ENCODE measurements around the gene BNIP1.

The BNIP1 gene, protein sequence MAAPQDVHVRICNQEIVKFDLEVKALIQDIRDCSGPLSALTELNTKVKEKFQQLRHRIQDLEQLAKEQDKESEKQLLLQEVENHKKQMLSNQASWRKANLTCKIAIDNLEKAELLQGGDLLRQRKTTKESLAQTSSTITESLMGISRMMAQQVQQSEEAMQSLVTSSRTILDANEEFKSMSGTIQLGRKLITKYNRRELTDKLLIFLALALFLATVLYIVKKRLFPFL

GRCh38 chr5:173144200-173145176 is at the start of gene BNIP1:
TSS of gene BNIP1 (plus strand) at chr5:173144531. CDS start at chr5:173144546, 15 bp downstream.
- TF ChIP-seq GATA2 (IDR thresholded peaks at IDR 0.05; ENCODE audit: low read depth, low read length) (no peak), GATA3 (IDR thresholded peaks at IDR 0.05; ENCODE audit: low read depth, low read length) (no peak)

GRCh38 chr5:173098787-173099186 is 45.5 kb upstream of the BNIP1 start:
- TF ChIP-seq GATA3 (IDR thresholded peaks at IDR 0.05; ENCODE audit: low read depth, low read length) (no peak), GATA2 (IDR thresholded peaks at IDR 0.05; ENCODE audit: low read depth, low read length) (no peak)

DNA sequence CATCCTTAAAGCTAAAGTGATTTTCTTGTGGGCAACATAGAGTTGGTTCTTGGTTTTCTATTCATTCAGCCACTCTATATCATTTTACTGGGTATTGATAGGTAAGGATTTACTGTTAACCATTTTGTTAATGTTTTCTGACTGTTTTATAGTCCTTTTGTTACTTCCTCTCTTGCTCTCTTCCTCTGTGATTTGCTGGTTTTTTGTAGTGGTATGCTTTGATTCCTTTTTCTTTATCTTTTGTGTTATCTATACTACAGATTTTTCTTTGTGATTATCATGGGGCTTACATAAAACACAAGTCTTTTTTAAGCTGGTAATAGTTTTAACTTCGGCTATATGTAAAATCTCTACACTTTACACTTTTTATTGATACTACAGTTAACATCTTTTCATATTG is 44.9 kb upstream of the BNIP1 start:
- TF ChIP-seq GATA2 (IDR thresholded peaks at IDR 0.05; ENCODE audit: low read depth, low read length) = no peak
- no peak for TF ChIP-seq GATA3 (IDR thresholded peaks at IDR 0.05; ENCODE audit: low read depth, low read length)

DNA sequence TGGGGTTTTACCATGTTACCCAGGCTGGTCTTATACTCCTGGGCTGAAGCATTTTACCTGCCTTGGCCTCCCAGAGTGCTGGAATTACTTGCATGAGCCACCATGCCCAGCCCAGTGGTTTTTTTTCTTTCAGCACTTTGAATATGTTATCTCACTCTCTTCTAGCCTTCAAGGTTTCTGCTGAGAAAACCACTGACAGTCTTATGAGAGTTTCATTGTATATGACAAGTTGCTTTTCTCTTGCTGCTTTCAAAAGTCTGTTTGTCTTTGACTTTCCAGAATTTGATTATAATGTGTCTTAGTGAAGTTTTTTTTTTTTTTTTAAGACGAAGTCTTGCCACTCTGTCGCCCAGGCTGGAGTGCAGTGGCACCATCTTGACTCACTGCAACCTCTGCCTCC is 43.1 kb upstream of the BNIP1 start:
- TF ChIP-seq GATA3 (IDR thresholded peaks at IDR 0.05; ENCODE audit: low read depth, low read length) (no peak), GATA2 (IDR thresholded peaks at IDR 0.05; ENCODE audit: low read depth, low read length) (no peak)

DNA sequence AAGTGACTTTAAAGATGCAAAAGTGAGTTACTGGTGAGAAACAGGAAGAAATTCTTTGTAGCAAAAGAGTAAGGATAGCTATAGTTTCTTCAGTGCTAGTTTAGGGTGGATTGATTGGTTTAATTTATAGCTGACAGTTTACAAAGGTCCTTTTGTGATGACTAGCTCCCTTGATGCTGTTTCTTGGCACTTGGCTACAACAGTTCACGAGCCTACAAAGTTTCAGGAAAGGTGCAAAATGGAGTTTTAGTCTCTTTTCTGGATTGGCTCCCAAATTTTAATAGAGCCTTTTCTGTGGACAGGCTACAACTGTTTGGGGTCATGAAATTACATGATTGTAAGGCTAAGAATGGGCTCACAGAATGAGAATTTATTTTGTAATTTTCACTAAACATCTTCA is 40.9 kb upstream of the BNIP1 start:
- TF ChIP-seq GATA3 (IDR thresholded peaks at IDR 0.05; ENCODE audit: low read depth, low read length) = no peak
- no peak for TF ChIP-seq GATA2 (IDR thresholded peaks at IDR 0.05; ENCODE audit: low read depth, low read length)

DNA sequence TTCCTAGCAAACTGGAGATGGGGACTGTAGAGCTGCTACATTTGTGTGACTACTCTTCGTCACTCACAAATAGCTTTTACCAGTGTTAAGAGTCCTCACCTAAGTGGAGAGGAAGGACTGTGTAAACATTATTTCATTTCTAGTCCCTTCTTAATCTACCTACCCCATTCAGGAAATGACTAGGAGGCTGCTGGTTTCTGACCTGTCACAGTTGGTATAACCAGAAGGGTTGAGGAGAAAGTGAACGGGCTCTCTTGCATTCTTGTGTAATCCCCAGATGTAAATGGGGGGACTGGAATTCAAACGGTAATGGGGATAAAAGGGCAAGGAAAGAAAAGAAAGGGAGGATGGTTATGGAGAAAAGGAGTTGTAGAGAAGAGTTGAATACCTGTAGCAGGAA is 35.4 kb upstream of the BNIP1 start:
- no peak for TF ChIP-seq GATA2 (IDR thresholded peaks at IDR 0.05; ENCODE audit: low read depth, low read length)
- TF ChIP-seq GATA3 (IDR thresholded peaks at IDR 0.05; ENCODE audit: low read depth, low read length) = no peak

DNA sequence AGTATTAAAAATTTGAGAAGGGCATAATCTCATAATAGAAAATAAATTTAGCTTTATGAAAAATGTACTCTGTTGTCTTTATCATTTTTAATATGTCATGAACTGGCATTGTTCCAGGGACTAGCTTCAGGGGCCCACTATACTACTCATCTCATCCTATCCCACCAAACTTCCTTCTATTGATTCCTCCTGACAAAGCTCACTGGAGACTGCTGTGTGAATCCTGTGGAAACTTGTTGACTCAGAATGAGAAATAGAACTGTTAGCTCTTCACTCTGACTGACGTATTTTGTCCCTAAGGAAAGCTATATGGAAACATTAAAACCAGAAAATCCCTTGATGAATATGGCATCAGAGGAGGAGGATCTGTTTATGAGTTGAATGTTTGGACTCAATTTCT is 29.8 kb upstream of the BNIP1 start:
- TF ChIP-seq GATA3 (IDR thresholded peaks at IDR 0.05; ENCODE audit: low read depth, low read length) = no peak
- TF ChIP-seq GATA2 (IDR thresholded peaks at IDR 0.05; ENCODE audit: low read depth, low read length) = no peak

DNA sequence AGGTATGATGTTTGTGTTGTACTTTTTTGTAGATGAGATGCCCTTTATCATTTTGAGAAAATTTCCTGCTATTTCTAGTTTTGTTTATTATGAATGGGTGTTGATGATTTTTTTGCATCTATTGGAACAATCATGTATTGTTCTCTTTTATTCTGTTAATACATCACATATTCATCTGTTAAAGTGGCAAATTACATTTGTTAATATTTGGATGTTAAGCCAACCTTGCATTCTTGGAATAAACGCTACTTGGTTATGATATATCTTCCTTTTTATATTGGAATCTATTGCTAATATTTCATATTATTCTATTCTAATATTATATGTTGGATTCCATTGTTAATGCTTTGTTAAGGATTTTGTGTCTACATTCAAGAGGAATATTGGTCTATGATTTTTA is 24.6 kb upstream of the BNIP1 start:
- TF ChIP-seq GATA2 (IDR thresholded peaks at IDR 0.05; ENCODE audit: low read depth, low read length) = no peak
- TF ChIP-seq GATA3 (IDR thresholded peaks at IDR 0.05; ENCODE audit: low read depth, low read length) = no peak

DNA sequence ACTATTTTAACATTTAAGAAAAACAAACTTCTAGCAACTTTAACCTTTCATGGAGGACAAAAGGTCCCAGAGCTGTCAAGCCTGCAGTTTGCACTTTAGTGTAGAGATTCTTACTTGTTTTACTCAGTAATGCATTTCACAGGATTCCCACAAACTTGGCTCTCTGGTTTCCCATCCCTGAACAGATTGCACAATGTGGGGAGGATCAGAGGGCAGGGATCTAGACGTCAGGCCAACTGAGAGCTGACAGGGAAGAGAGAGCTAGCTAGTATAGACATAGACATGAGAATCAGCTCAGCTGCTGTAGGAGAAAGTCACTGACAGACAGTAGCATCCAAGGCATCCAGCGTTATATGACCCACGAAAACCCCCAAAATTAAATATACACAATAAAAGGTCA is 20.9 kb upstream of the BNIP1 start:
- no peak for TF ChIP-seq GATA2 (IDR thresholded peaks at IDR 0.05; ENCODE audit: low read depth, low read length)
- no peak for TF ChIP-seq GATA3 (IDR thresholded peaks at IDR 0.05; ENCODE audit: low read depth, low read length)

DNA sequence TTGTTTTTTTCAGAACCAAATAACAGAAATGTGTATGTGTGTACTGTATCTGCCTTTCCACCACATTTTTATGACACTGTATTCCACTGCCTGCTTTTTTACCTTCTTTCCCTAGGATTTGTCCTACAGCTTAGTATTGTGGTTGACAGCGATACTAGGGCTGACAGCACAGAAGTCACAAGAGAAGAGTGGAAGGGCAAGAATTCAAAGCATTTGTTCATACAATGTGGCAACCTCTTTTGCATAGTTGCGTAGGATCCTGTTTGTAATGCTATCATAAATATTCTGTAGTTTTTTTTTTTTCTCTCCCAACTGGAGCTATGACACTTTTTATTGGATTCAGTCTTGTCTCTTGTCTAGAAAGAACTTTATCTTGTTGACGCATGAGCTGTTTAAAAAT is 5.6 kb upstream of the BNIP1 start:
- TF ChIP-seq GATA2 (IDR thresholded peaks at IDR 0.05; ENCODE audit: low read depth, low read length) (no peak), GATA3 (IDR thresholded peaks at IDR 0.05; ENCODE audit: low read depth, low read length) (no peak)

DNA sequence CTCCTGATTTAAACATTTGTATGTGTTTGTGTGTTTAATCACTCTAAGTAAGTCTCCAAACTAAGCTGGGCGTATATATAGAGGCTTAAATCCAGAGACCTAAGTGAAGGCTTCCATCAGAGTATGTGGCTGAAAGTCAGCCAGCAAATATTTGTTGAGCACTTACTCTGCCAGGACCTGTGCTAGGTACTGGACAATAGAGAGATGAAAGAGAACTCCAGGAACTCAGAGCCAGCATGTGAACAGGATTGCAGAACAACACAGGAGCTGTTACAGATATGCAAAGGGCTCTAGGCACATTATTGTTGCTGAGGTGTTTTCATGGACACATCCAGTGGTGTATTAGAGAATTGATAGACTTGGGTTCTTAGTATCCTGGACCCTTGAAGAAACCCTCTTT is 4.7 kb upstream of the BNIP1 start:
- no peak for TF ChIP-seq GATA2 (IDR thresholded peaks at IDR 0.05; ENCODE audit: low read depth, low read length)
- no peak for TF ChIP-seq GATA3 (IDR thresholded peaks at IDR 0.05; ENCODE audit: low read depth, low read length)

GRCh38 chr5:173140769-173141168 is 3.6 kb upstream of the BNIP1 start:
- no peak for TF ChIP-seq GATA3 (IDR thresholded peaks at IDR 0.05; ENCODE audit: low read depth, low read length)
- TF ChIP-seq GATA2 (IDR thresholded peaks at IDR 0.05; ENCODE audit: low read depth, low read length) = no peak

DNA sequence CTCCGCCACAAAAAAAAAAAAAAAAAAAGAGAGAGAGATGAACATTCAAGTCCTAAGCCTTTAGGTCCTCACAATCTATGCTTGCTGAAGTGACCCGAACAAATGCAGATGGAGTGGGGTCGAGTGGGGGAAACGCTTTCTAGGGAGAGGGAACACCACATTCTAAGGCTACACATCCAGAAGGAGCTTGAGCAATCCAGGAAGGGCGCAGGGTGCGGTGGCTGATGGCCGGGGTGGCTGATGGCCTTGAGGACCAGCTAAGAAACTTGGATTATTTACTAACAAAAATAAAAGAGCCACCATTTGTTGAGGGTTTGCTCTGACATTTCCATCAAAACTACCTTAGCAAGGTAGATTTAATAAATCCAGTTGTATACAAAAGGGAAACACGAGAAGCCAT is 764 bp upstream of the BNIP1 start:
- no peak for TF ChIP-seq GATA3 (IDR thresholded peaks at IDR 0.05; ENCODE audit: low read depth, low read length)
- no peak for TF ChIP-seq GATA2 (IDR thresholded peaks at IDR 0.05; ENCODE audit: low read depth, low read length)

- TF ChIP-seq GATA3 (IDR thresholded peaks at IDR 0.05; ENCODE audit: low read depth, low read length) (no peak), GATA2 (IDR thresholded peaks at IDR 0.05; ENCODE audit: low read depth, low read length) (no peak)
Measured at GRCh38 chr5:173148354-173148753, 4.0 kb downstream of the BNIP1 start.

DNA sequence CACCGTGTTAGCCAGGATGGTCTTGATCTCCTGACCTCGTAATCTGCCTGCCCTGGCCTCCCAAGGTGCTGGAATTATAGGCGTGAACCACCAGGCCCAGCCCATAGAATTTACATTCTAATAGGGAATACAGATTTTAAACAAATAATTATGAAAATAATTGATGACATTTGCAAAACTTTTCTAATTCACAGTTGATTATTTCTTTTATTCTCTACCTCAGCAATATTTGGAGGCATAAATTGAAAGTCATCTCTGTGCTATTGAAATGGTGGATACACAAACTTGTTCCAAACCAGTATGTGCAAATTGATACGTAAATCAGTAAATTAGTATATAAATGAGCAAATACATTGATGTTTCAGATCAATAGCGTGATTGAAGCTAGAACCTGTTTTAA is 8.2 kb downstream of the BNIP1 start:
- TF ChIP-seq GATA3 (IDR thresholded peaks at IDR 0.05; ENCODE audit: low read depth, low read length) (no peak), GATA2 (IDR thresholded peaks at IDR 0.05; ENCODE audit: low read depth, low read length) (no peak)
